ENCODE data around the gene PCBP3.
"Not testable (repeated sequence)": the region's sequence is repeated elsewhere in the genome, so short reads cannot be mapped to it uniquely, and the experiment has no call there.

The PCBP3 gene

GRCh38 chr21:45643021-45643980, at the start of gene PCBP3:
Gene PCBP3 (plus strand): TSS chr21:45643725. CDS start chr21:45850086, 206,361 bp downstream.
- peak; percentile 81 to 98 (median 94) for DNase-seq (ENCODE audit: low read depth in 2 of 3, low spot score in 2 of 3)

GRCh38 chr21:45594721-45595489, 48.6 kb upstream of the PCBP3 start:
- DNase-seq (ENCODE audit: low read depth in 2 of 3, low spot score in 2 of 3): no peak

- DNase-seq (ENCODE audit: low read depth in 2 of 3, low spot score in 2 of 3): no peak
Observed at GRCh38 chr21:45595574-45596295, 47.8 kb upstream of the PCBP3 start.

GRCh38 chr21:45596704-45597318, 46.7 kb upstream of the PCBP3 start:
- DNase-seq (ENCODE audit: low read depth in 2 of 3, low spot score in 2 of 3): peak; percentile 33 to 75 (median 68)

- DNase-seq (ENCODE audit: low read depth in 2 of 3, low spot score in 2 of 3): no peak
Observed at GRCh38 chr21:45598109-45598508, 45.4 kb upstream of the PCBP3 start.

GRCh38 chr21:45598666-45599065, 44.9 kb upstream of the PCBP3 start:
- DNase-seq (ENCODE audit: low read depth in 2 of 3, low spot score in 2 of 3): no peak

GRCh38 chr21:45599146-45599581, 44.4 kb upstream of the PCBP3 start:
- no peak for DNase-seq (ENCODE audit: low read depth in 2 of 3, low spot score in 2 of 3)

GRCh38 chr21:45600248-45600647, 43.3 kb upstream of the PCBP3 start:
- DNase-seq (ENCODE audit: low read depth in 2 of 3, low spot score in 2 of 3): no peak

- no peak for DNase-seq (ENCODE audit: low read depth in 2 of 3, low spot score in 2 of 3)
Observed at GRCh38 chr21:45601551-45601950, 42.0 kb upstream of the PCBP3 start.

GRCh38 chr21:45602106-45602505, 41.4 kb upstream of the PCBP3 start:
- no peak for DNase-seq (ENCODE audit: low read depth in 2 of 3, low spot score in 2 of 3)

GRCh38 chr21:45603481-45603880, 40.0 kb upstream of the PCBP3 start:
- no peak for DNase-seq (ENCODE audit: low read depth in 2 of 3, low spot score in 2 of 3)

- not testable (repeated sequence) for DNase-seq (ENCODE audit: low read depth in 2 of 3, low spot score in 2 of 3)
Observed at GRCh38 chr21:45604681-45605080, 38.8 kb upstream of the PCBP3 start.

GRCh38 chr21:45607021-45607908, 36.3 kb upstream of the PCBP3 start:
- DNase-seq (ENCODE audit: low read depth in 2 of 3, low spot score in 2 of 3): no peak

GRCh38 chr21:45607909-45608295, 35.6 kb upstream of the PCBP3 start:
- no peak for DNase-seq (ENCODE audit: low read depth in 2 of 3, low spot score in 2 of 3)

GRCh38 chr21:45608747-45609470, 34.6 kb upstream of the PCBP3 start:
- not testable (repeated sequence) for DNase-seq (ENCODE audit: low read depth in 2 of 3, low spot score in 2 of 3)

GRCh38 chr21:45609616-45610015, 33.9 kb upstream of the PCBP3 start:
- not testable (repeated sequence) for DNase-seq (ENCODE audit: low read depth in 2 of 3, low spot score in 2 of 3)

GRCh38 chr21:45611296-45611695, 32.2 kb upstream of the PCBP3 start:
- DNase-seq (ENCODE audit: low read depth in 2 of 3, low spot score in 2 of 3): no peak

GRCh38 chr21:45611939-45612664, 31.4 kb upstream of the PCBP3 start:
- DNase-seq (ENCODE audit: low read depth in 2 of 3, low spot score in 2 of 3): no peak

- DNase-seq (ENCODE audit: low read depth in 2 of 3, low spot score in 2 of 3): not testable (repeated sequence)
Observed at GRCh38 chr21:45612665-45613019, 30.9 kb upstream of the PCBP3 start.

All from activated CD8-positive, alpha-beta memory T cell treated with anti-CD3 and anti-CD28 coated beads for 48 hours (primary cell).